Activated CD4-positive, alpha-beta T cell treated with anti-CD3 and anti-CD28 coated beads, Interleukin-2, amount 10 ng/mL, durations not matched to agents 24 days and 14 days (primary cell): ENCODE results near the gene NR1H2. TPM values are rescaled to one million over a fixed set of nuclear protein-coding genes. Genes with fewer than 3 reads are reported as not detected.

Experiments used
- DNase-seq: peaks from one replicate; pipeline ENCODE4 v3.0.0; 2022
- H3K27ac Mint-ChIP-seq: one replicate; pipeline ENCODE4 v1.8.0; 2022; ENCODE audit warnings: mild to moderate bottlenecking, mixed read lengths
- H3K27me3 Mint-ChIP-seq: one replicate; pipeline ENCODE4 v1.8.0; 2022; ENCODE audit warnings: mixed read lengths
- H3K36me3 Mint-ChIP-seq: one replicate; pipeline ENCODE4 v1.8.0; 2022; ENCODE audit warnings: low read depth, mild to moderate bottlenecking, mixed read lengths
- H3K4me1 Mint-ChIP-seq: one replicate; pipeline ENCODE4 v1.8.0; 2021; ENCODE audit warnings: mixed read lengths
- H3K4me3 Mint-ChIP-seq: one replicate; pipeline ENCODE4 v1.8.0; 2022; ENCODE audit warnings: mild to moderate bottlenecking, moderate library complexity, mixed read lengths
- H3K9me3 Mint-ChIP-seq: one replicate; pipeline ENCODE4 v1.8.0; 2021; ENCODE audit warnings: mixed read lengths
- intact Hi-C: fragments of 100-400 bp; cut with micrococcal nuclease; formaldehyde crosslinking; loops from one replicate; pipeline ENCODE4 v1.15.1; 2023
- total RNA-seq: library from RNA; stranded (reverse); gene quantifications from 2 replicates; pipeline ENCODE4 v1.2.3, GENCODE V29; 2022

The NR1H2 gene
- total RNA-seq, 1 donor from 2014 or later, result 81.4 TPM

DNA sequence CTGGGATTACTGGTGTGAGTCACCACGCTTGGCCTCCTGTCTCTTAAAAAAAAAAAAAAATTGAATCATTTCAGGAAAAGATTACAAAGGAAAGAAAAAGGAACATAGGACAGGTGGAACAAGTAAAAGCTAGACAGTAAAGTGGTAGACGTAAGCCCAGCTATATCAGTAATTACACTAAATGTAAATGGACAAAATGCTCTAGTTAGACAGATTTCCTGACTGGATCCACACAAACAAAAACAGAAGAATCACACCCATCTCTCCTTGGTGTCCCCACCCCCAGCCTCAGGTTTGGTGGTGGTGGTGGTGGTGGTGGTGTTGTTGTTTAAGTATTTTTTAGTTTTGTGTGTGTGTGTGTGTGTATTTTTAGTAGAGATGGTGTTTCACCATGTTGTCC lies 36.2 kb downstream of the NR1H2 start:
- H3K4me1 Mint-ChIP-seq, result peaks cover 5% of the 10 kb centered on the region
- DNase-seq, result no peak
- H3K27ac Mint-ChIP-seq, result no peak overlapping the region
- H3K4me3 Mint-ChIP-seq, result no peak overlapping the region
- no peaks in the 10 kb centered on the region for H3K9me3 Mint-ChIP-seq
- intact Hi-C loops, result no loop called here
- no peaks in the 10 kb centered on the region for H3K27me3 Mint-ChIP-seq
- peaks cover 22% of the 10 kb centered on the region for H3K36me3 Mint-ChIP-seq

- no peaks in the 10 kb centered on the region for H3K27me3 Mint-ChIP-seq
- no peak overlapping the region for H3K4me3 Mint-ChIP-seq
- H3K9me3 Mint-ChIP-seq, result no peaks in the 10 kb centered on the region
- peaks cover 5% of the 10 kb centered on the region for H3K4me1 Mint-ChIP-seq
- no peak overlapping the region for H3K27ac Mint-ChIP-seq
- peaks cover 22% of the 10 kb centered on the region for H3K36me3 Mint-ChIP-seq
- intact Hi-C loops, result no loop called here
- no peak for DNase-seq
These were observed 36.8 kb downstream of the NR1H2 start for GRCh38 chr19:50413096-50413495.

DNA sequence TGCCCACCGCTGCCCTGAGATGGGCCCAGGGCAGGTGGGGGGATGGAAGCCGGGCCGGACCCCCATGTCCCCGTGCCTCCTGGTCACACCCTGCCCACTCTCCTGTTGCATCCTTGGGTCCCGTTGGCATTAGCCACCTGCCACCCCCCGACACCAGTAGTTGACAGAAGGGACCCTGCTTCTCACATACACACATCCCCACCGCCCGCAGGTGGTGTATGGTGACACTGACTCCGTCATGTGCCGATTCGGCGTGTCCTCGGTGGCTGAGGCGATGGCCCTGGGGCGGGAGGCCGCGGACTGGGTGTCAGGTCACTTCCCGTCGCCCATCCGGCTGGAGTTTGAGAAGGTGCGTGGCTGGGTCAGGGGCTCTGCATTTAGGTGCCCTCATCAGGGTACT lies 37.3 kb downstream of the NR1H2 start:
- no peaks in the 10 kb centered on the region for H3K9me3 Mint-ChIP-seq
- H3K36me3 Mint-ChIP-seq, result peaks cover 23% of the 10 kb centered on the region
- no peak for DNase-seq
- no peaks in the 10 kb centered on the region for H3K27me3 Mint-ChIP-seq
- H3K4me1 Mint-ChIP-seq, result peaks cover 5% of the 10 kb centered on the region
- H3K4me3 Mint-ChIP-seq, result no peak overlapping the region
- intact Hi-C loops, result no loop called here
- H3K27ac Mint-ChIP-seq, result no peak overlapping the region

GRCh38 chr19:50414864-50415660 lies 38.8 kb downstream of the NR1H2 start:
- peak; percentile 92 for DNase-seq
- Mint-ChIP-seq H3K9me3 (no peaks in the 10 kb centered on the region), H3K36me3 (peaks cover 17% of the 10 kb centered on the region), H3K4me1 (peaks cover 13% of the 10 kb centered on the region), H3K27me3 (peaks cover 8% of the 10 kb centered on the region), H3K27ac (no peak overlapping the region), H3K4me3 (no peak overlapping the region)
- intact Hi-C loops, result loop anchor here (1.0 to 5.0 kb wide), 4 partner anchors 16 to 58 kb away; no protein-coding TSS in a partner anchor

DNA sequence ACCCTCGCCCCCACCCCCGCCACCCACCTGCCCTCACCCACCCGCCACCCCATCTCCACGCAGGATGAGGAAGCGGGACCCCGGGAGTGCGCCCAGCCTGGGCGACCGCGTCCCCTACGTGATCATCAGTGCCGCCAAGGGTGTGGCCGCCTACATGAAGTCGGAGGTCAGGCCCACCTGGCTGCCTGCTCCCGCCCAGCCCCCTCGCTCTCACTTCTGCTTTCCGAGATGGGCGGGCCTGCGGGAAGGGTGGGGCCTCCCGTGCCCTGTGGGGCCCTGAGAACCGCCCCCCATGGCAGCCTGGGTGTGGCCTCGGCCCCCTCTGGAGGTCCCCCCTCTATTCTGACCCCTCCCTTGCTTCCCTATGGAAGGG lies 39.4 kb downstream of the NR1H2 start:
- Mint-ChIP-seq H3K4me3 (no peak overlapping the region), H3K27ac (no peak overlapping the region), H3K27me3 (peaks cover 10% of the 10 kb centered on the region), H3K36me3 (peaks cover 13% of the 10 kb centered on the region), H3K4me1 (peaks cover 16% of the 10 kb centered on the region), H3K9me3 (no peaks in the 10 kb centered on the region)
- no peak for DNase-seq
- intact Hi-C loops, result loop anchor here (2.0 to 5.0 kb wide), 3 partner anchors 15 to 59 kb away; no protein-coding TSS in a partner anchor

DNA sequence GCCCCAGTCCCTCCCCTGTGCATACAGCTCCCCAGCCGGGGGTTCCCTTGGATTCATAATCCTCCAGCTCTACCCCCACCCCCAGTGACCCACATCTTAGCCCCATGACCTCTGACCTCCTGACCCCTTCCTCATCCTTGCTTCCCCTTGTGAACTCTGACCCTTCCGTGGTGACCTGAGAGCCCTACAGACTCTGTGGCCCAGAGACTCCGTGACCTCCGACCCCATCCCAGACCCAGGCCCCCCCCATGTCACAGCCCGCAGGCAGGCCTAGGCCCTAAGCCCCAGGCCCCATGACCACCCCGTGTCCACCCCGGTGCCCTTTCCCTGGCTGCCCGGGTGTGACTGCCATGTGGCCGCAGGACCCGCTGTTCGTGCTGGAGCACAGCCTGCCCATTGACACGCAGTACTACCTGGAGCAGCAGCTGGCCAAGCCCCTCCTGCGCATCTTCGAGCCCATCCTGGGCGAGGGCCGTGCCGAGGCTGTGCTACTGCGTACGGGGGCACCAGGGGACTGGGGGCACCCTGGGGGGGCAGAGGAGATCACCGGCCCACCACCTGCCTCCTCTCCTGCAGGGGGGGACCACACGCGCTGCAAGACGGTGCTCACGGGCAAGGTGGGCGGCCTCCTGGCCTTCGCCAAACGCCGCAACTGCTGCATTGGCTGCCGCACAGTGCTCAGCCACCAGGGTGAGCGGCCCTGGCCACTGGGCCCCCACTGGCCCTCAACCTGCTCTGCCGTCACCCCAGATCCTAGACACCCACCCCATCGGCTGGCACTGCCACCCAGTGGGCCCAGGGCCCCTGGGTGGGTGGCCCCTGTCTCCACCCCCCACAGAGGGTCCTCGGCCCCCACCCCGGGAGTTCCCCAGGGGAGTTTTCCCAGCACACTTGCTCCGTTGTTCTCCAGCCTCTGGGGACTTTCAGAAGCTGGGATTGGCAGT lies 40.0 kb downstream of the NR1H2 start:
- intact Hi-C loops, result loop anchor here (5.0 kb wide), 1 partner anchor 46 kb away; no protein-coding TSS in a partner anchor
- Mint-ChIP-seq H3K36me3 (peaks cover 13% of the 10 kb centered on the region), H3K27ac (no peak overlapping the region), H3K9me3 (no peaks in the 10 kb centered on the region), H3K27me3 (peaks cover 10% of the 10 kb centered on the region), H3K4me1 (peaks cover 16% of the 10 kb centered on the region), H3K4me3 (no peak overlapping the region)
- DNase-seq, result no peak

DNA sequence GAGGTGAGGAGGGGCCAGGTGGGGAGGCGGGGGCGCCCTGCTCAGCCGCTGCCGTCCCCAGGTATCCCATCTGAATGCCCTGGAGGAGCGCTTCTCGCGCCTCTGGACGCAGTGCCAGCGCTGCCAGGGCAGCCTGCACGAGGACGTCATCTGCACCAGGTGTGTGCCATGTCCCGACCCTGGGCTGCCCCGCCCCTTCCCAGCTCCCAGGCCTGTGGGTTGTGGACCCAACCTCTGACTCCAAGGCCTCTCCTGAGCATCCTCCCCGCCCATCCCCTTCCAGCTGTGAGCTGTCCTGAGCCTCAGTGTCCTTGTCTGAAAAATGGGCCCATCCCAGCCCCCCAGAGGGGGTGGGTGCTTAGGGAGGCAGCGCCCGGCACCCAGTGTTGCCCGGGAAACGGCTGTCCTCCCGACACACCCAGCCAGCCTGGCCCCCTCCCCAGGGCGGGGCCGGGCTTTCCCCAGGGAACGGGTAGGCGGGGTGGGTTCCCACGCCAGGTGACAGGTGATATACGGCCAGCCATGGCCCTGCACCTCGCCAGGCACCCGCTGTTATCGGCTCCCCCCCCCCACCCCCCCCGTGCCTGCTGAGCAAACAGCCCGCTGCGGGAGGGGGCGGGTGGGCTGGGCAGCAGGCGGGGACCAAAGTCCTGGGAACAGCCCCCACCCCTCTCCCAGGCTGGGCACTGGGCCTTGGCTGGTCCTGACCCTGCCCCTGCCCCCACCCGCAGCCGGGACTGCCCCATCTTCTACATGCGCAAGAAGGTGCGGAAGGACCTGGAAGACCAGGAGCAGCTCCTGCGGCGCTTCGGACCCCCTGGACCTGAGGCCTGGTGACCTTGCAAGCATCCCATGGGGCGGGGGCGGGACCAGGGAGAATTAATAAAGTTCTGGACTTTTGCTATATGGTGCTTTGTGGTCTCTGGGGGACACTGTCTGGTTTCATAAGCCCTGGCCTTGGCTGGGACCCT lies 41.1 kb downstream of the NR1H2 start:
- H3K4me1 Mint-ChIP-seq, result peaks cover 16% of the 10 kb centered on the region
- peaks cover 10% of the 10 kb centered on the region for H3K27me3 Mint-ChIP-seq
- no peak overlapping the region for H3K27ac Mint-ChIP-seq
- no peak overlapping the region for H3K4me3 Mint-ChIP-seq
- H3K9me3 Mint-ChIP-seq, result no peaks in the 10 kb centered on the region
- H3K36me3 Mint-ChIP-seq, result peaks cover 10% of the 10 kb centered on the region
- intact Hi-C loops, result loop anchor here (5.0 kb wide), 1 partner anchor 45 kb away; no protein-coding TSS in a partner anchor
- DNase-seq, result no peak

DNA sequence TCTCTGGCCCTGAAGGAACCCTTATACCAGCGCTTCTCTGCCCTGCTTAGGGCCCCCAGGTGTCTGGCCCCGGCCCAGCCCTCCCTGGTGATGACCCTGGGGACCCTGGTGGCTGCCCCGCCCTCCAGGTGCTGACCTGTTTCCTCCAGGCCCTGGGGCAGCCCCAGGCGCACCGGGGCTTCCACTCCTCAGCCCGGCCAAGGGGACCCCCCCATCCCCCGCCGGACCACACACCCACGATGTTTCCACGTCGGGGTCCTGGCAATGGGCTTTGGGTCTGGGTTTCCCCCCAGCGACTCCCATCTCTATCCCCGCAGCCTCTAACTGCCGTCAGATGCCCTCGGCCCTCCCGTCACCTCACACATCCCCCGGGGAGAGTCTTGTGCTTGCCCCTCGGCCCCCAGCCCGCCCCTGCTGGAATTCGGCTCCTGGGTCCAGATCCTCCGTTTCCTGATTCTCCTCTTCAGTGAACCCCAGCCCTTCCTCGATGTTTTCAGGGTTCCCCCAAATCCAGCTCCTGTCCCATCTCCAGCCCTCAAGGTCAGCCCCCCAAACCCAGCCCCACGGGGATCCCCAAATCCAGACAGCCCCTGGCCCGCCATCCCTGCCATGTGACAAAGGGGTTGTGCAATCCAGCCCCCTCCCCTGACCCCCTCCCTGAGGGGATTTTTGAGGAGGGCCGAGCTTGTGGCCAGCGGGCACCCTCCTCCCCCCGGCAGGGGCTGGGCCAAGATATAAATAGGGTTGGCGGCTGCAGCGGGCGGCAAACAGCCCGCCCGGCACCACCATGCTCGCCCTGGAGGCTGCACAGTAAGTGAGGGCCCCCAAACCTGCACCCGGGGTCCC lies 42.1 kb downstream of the NR1H2 start, which contains the start of gene SPIB:
TSS of gene SPIB (plus strand) at position 763 of the 846 bp plus-strand sequence. CDS start at position 788, 25 bp downstream.
- peaks cover 10% of the 10 kb centered on the region for H3K27me3 Mint-ChIP-seq
- peaks cover 16% of the 10 kb centered on the region for H3K4me1 Mint-ChIP-seq
- intact Hi-C loops, result loop anchor here (5.0 kb wide), 1 partner anchor 44 kb away; no protein-coding TSS in a partner anchor
- no peak within 1 kb of the TSS for H3K4me3 Mint-ChIP-seq
- DNase-seq, result no peak
- no peaks in the 10 kb centered on the region for H3K9me3 Mint-ChIP-seq
- H3K27ac Mint-ChIP-seq, result peak within 1 kb of the TSS; percentile 8
- H3K36me3 Mint-ChIP-seq, result peaks cover 8% of the 10 kb centered on the region

GRCh38 chr19:50419022-50419579 lies 42.8 kb downstream of the NR1H2 start:
- intact Hi-C loops, result loop anchor here (5.0 kb wide), 1 partner anchor 43 kb away; no protein-coding TSS in a partner anchor
- H3K4me3 Mint-ChIP-seq, result no peak overlapping the region
- DNase-seq, result no peak
- peaks cover 10% of the 10 kb centered on the region for H3K27me3 Mint-ChIP-seq
- H3K9me3 Mint-ChIP-seq, result no peaks in the 10 kb centered on the region
- H3K36me3 Mint-ChIP-seq, result peaks cover 8% of the 10 kb centered on the region
- H3K4me1 Mint-ChIP-seq, result peaks cover 16% of the 10 kb centered on the region
- peak overlapping the region; percentile 8 for H3K27ac Mint-ChIP-seq

DNA sequence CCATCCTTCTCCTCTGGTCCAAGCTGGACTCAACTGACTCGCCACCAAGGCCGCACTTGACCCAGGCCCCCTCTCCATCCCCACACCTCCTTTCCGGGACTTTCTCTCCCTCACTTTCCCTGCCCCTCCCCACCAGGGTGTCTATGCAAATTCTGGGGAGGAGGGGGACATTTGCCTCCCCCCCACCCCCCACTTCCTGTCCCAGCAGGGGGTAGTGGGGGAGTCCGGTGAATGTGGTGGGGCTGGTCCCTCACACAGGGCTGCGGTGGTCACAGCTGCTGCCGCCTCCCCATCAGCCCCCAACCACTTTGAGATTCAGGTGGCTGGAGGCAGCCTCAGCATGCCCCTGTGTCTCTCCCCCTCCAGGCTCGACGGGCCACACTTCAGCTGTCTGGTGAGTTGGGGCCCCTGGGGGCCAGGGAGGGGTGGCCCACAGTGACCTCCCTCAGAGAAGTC lies 43.4 kb downstream of the NR1H2 start:
- H3K27ac Mint-ChIP-seq, result peak overlapping the region; percentile 8
- intact Hi-C loops, result loop anchor here (5.0 kb wide), 1 partner anchor 43 kb away; no protein-coding TSS in a partner anchor
- no peaks in the 10 kb centered on the region for H3K9me3 Mint-ChIP-seq
- H3K36me3 Mint-ChIP-seq, result peaks cover 5% of the 10 kb centered on the region
- peaks cover 10% of the 10 kb centered on the region for H3K27me3 Mint-ChIP-seq
- H3K4me1 Mint-ChIP-seq, result peaks cover 13% of the 10 kb centered on the region
- no peak overlapping the region for H3K4me3 Mint-ChIP-seq
- DNase-seq, result no peak

DNA sequence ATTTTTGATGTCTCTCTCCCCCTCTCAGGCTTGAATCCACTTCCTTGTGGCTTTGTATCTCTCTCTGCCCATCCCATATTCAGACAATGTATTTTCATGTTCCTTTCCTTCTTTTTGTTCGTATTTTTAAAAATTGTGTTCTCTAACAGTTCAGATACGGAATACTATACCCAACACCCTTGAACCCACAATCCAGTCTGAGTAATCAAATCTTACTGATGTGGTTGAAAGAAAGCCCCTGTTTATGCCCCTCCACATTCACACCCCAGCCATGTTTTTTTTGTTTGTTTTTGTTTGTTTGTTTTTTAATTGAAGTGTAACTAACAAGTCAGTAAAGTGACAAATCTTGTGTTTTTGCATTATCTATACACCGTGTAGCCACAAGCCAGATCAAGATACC lies 43.9 kb downstream of the NR1H2 start:
- H3K27me3 Mint-ChIP-seq, result peaks cover 10% of the 10 kb centered on the region

GRCh38 chr19:50420808-50421207 lies 44.6 kb downstream of the NR1H2 start:
- DNase-seq, result no peak
- Mint-ChIP-seq H3K4me1 (peaks cover 11% of the 10 kb centered on the region), H3K27ac (no peak overlapping the region), H3K4me3 (no peak overlapping the region), H3K9me3 (no peaks in the 10 kb centered on the region), H3K27me3 (peaks cover 10% of the 10 kb centered on the region), H3K36me3 (peaks cover 4% of the 10 kb centered on the region)
- intact Hi-C loops, result no loop called here

More for the DNA sequence above, 43.9 kb downstream of the NR1H2 start:
- peaks cover 4% of the 10 kb centered on the region for H3K36me3 Mint-ChIP-seq
- H3K4me3 Mint-ChIP-seq, result no peak overlapping the region
- H3K9me3 Mint-ChIP-seq, result no peaks in the 10 kb centered on the region
- peaks cover 11% of the 10 kb centered on the region for H3K4me1 Mint-ChIP-seq
- DNase-seq, result no peak
- intact Hi-C loops, result no loop called here
- no peak overlapping the region for H3K27ac Mint-ChIP-seq
